Measurements from ENCODE around the gene ZNF425.

GRCh38 chr7:149130572-149131198 is 4.6 kb upstream of the ZNF425 start:
- no peak for TF ChIP-seq POLR2A (IDR thresholded peaks at IDR 0.05)
- TF ChIP-seq, protein P1, sequence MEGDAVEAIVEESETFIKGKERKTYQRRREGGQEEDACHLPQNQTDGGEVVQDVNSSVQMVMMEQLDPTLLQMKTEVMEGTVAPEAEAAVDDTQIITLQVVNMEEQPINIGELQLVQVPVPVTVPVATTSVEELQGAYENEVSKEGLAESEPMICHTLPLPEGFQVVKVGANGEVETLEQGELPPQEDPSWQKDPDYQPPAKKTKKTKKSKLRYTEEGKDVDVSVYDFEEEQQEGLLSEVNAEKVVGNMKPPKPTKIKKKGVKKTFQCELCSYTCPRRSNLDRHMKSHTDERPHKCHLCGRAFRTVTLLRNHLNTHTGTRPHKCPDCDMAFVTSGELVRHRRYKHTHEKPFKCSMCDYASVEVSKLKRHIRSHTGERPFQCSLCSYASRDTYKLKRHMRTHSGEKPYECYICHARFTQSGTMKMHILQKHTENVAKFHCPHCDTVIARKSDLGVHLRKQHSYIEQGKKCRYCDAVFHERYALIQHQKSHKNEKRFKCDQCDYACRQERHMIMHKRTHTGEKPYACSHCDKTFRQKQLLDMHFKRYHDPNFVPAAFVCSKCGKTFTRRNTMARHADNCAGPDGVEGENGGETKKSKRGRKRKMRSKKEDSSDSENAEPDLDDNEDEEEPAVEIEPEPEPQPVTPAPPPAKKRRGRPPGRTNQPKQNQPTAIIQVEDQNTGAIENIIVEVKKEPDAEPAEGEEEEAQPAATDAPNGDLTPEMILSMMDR (IDR thresholded peaks at IDR 0.05), result no peak

Data from uterus (tissue), 2 donors.